ENCODE measurements around the gene GABARAPL2.

GABARAPL2 gene

GRCh38 chr16:75555213-75555706 is 10.9 kb upstream of the GABARAPL2 start:
- DNase-seq (ENCODE audit: low spot score) = peak; percentile 79

GRCh38 chr16:75555707-75556430 is 10.3 kb upstream of the GABARAPL2 start, which contains the start of gene TMEM231:
TSS of gene TMEM231 (minus strand) at chr16:75556252. CDS start at chr16:75556209, 43 bp downstream.
- DNase-seq (ENCODE audit: low spot score) = peak; percentile 87

GRCh38 chr16:75556431-75556950 is 9.7 kb upstream of the GABARAPL2 start:
- no peak for DNase-seq (ENCODE audit: low spot score)

- no peak for DNase-seq (ENCODE audit: low spot score)
Measured at GRCh38 chr16:75558846-75559401, 7.3 kb upstream of the GABARAPL2 start.

GRCh38 chr16:75559564-75560372 is 6.4 kb upstream of the GABARAPL2 start:
- DNase-seq (ENCODE audit: low spot score) = peak; percentile 63

- no peak for DNase-seq (ENCODE audit: low spot score)
Measured at GRCh38 chr16:75565640-75566039, 539 bp upstream of the GABARAPL2 start.

GRCh38 chr16:75566758-75567255 is 628 bp downstream of the GABARAPL2 start:
- no peak for DNase-seq (ENCODE audit: low spot score)

GRCh38 chr16:75567911-75568310 is 1.7 kb downstream of the GABARAPL2 start:
- no peak for DNase-seq (ENCODE audit: low spot score)

GRCh38 chr16:75570396-75571065 is 4.4 kb downstream of the GABARAPL2 start:
- no peak for DNase-seq (ENCODE audit: low spot score)

- DNase-seq (ENCODE audit: low spot score) = no peak
Measured at GRCh38 chr16:75572864-75573542, 6.8 kb downstream of the GABARAPL2 start.

GRCh38 chr16:75573955-75574354 is 7.8 kb downstream of the GABARAPL2 start:
- DNase-seq (ENCODE audit: low spot score) = no peak

- no peak for DNase-seq (ENCODE audit: low spot score)
Measured at GRCh38 chr16:75575958-75576357, 9.8 kb downstream of the GABARAPL2 start.

- DNase-seq (ENCODE audit: low spot score) = no peak
Measured at GRCh38 chr16:75576384-75576811, 10.2 kb downstream of the GABARAPL2 start.

GRCh38 chr16:75578212-75578611 is 12.0 kb downstream of the GABARAPL2 start:
- DNase-seq (ENCODE audit: low spot score) = no peak

GRCh38 chr16:75578725-75579124 is 12.5 kb downstream of the GABARAPL2 start:
- DNase-seq (ENCODE audit: low spot score) = no peak

- DNase-seq (ENCODE audit: low spot score) = no peak
Measured at GRCh38 chr16:75579281-75579834, 13.2 kb downstream of the GABARAPL2 start.

GRCh38 chr16:75584108-75584507 is 17.9 kb downstream of the GABARAPL2 start:
- DNase-seq (ENCODE audit: low spot score) = no peak

- DNase-seq (ENCODE audit: low spot score) = no peak
Measured at GRCh38 chr16:75588716-75589115, 22.5 kb downstream of the GABARAPL2 start.

GRCh38 chr16:75589306-75589705 is 23.1 kb downstream of the GABARAPL2 start:
- no peak for DNase-seq (ENCODE audit: low spot score)

- DNase-seq (ENCODE audit: low spot score) = no peak
Measured at GRCh38 chr16:75590920-75591843, 25.0 kb downstream of the GABARAPL2 start.
